Ishikawa (cell line): ENCODE measurements around the gene CFAP77.

Source experiments
- CEBPB ChIP-seq: IDR thresholded peaks from 2 replicates; pipeline ENCODE4 v1.6.1; 2012
- CREB1 ChIP-seq: IDR thresholded peaks from 2 replicates; pipeline ENCODE4 v1.6.1; 2012; ENCODE audit warnings: low read depth
- EGR1 ChIP-seq: IDR thresholded peaks from 2 replicates; pipeline ENCODE4 v1.6.1; 2012
- EP300 ChIP-seq: IDR thresholded peaks from 2 replicates; pipeline ENCODE4 v1.6.1; 2012; ENCODE audit warnings: borderline replicate concordance
- FOXM1 ChIP-seq: IDR thresholded peaks from 2 replicates; pipeline ENCODE4 v1.6.1; 2012; ENCODE audit warnings: low read depth, borderline replicate concordance
- MAX ChIP-seq: IDR thresholded peaks from 2 replicates; pipeline ENCODE4 v1.6.1; 2012
- NFIC ChIP-seq: IDR thresholded peaks from 2 replicates; pipeline ENCODE4 v1.6.1; 2012
- RAD21 ChIP-seq: IDR thresholded peaks from 2 replicates; pipeline ENCODE4 v1.6.1; 2012; ENCODE audit warnings: low read depth
- REST ChIP-seq: IDR thresholded peaks from 2 replicates; pipeline ENCODE4 v1.6.1; 2012; ENCODE audit warnings: low read depth, mild to moderate bottlenecking
- TAF1 ChIP-seq: IDR thresholded peaks from 2 replicates; pipeline ENCODE4 v1.6.1; 2012; ENCODE audit warnings: low read depth, mild to moderate bottlenecking
- TCF12 ChIP-seq: IDR thresholded peaks from 2 replicates; pipeline ENCODE4 v1.6.1; 2012; ENCODE audit warnings: low read depth
- TEAD4 ChIP-seq: IDR thresholded peaks from 2 replicates; pipeline ENCODE4 v1.6.1; 2012
- USF1 ChIP-seq: IDR thresholded peaks from 2 replicates; pipeline ENCODE4 v1.6.1; 2012
- YY1 ChIP-seq: IDR thresholded peaks from 2 replicates; pipeline ENCODE4 v1.6.1; 2012; ENCODE audit warnings: low read depth
- ZBTB7A ChIP-seq: IDR thresholded peaks from 2 replicates; pipeline ENCODE4 v1.6.1; 2012; ENCODE audit warnings: low read depth

The CFAP77 gene

GRCh38 chr9:132571806-132572600 lies 162.0 kb downstream of the CFAP77 start:
- no peak for TF ChIP-seq EGR1
- no peak for TF ChIP-seq EP300
- no peak for TF ChIP-seq REST
- no peak for TF ChIP-seq YY1
- TF ChIP-seq NFIC = no peak
- no peak for TF ChIP-seq FOXM1
- no peak for TF ChIP-seq MAX
- TF ChIP-seq TAF1 = no peak
- no peak for TF ChIP-seq CREB1
- no peak for TF ChIP-seq TCF12
- no peak for TF ChIP-seq TEAD4
- TF ChIP-seq RAD21 = no peak

- no peak for TF ChIP-seq EGR1
- no peak for TF ChIP-seq FOXM1
- no peak for TF ChIP-seq ZBTB7A
- TF ChIP-seq TEAD4 = no peak
- TF ChIP-seq RAD21 = no peak
- no peak for TF ChIP-seq CREB1
- TF ChIP-seq REST = no peak
- TF ChIP-seq TCF12 = no peak
- TF ChIP-seq TAF1 = no peak
- no peak for TF ChIP-seq USF1
- no peak for TF ChIP-seq CEBPB
- TF ChIP-seq NFIC = no peak
- TF ChIP-seq EP300 = no peak
- no peak for TF ChIP-seq YY1
- TF ChIP-seq MAX = no peak
These were observed 162.9 kb downstream of the CFAP77 start for GRCh38 chr9:132572921-132573320.

- TF ChIP-seq TAF1 (no peak), RAD21 (peak; percentile 92)
These were observed 165.1 kb downstream of the CFAP77 start for GRCh38 chr9:132575005-132575609.

GRCh38 chr9:132575811-132576210 lies 165.8 kb downstream of the CFAP77 start:
- no peak for TF ChIP-seq YY1
- TF ChIP-seq MAX = no peak
- no peak for TF ChIP-seq NFIC
- TF ChIP-seq TCF12 = no peak
- TF ChIP-seq RAD21 = no peak
- no peak for TF ChIP-seq REST
- TF ChIP-seq ZBTB7A = no peak
- no peak for TF ChIP-seq CEBPB
- no peak for TF ChIP-seq EGR1
- TF ChIP-seq CREB1 = no peak
- no peak for TF ChIP-seq TAF1
- TF ChIP-seq EP300 = no peak
- no peak for TF ChIP-seq FOXM1
- no peak for TF ChIP-seq TEAD4
- TF ChIP-seq USF1 = no peak
